H9 (cell line): ENCODE data around the gene PHLDA2. TPM values are rescaled to one million over a fixed set of nuclear protein-coding genes. Genes with fewer than 3 reads are reported as not detected.
"Not testable (repeated sequence)": the region's sequence is repeated elsewhere in the genome, so short reads cannot be mapped to it uniquely, and the experiment has no call there.

ENCODE experiments used
- DNase-seq: peaks from one replicate; pipeline ENCODE4 v3.0.0-alpha.2; 2017
- H2AFZ ChIP-seq: one replicate; pipeline ENCODE4 v1.6.1; 2013; ENCODE audit warnings: mild to moderate bottlenecking, low read length, control low read depth, moderate library complexity
- H2AK5ac ChIP-seq: 2 replicates; pipeline ENCODE4 v1.6.1; 2013; ENCODE audit warnings: low read length, control low read depth, mixed read lengths; ENCODE audit not compliant: insufficient read length
- H2BK120ac ChIP-seq: one replicate; pipeline ENCODE4 v1.6.1; 2013; ENCODE audit warnings: low read depth, mild to moderate bottlenecking, low read length, control low read depth, inconsistent platforms; ENCODE audit not compliant: poor library complexity, severe bottlenecking
- H2BK12ac ChIP-seq: 2 replicates; pipeline ENCODE4 v1.6.1; 2013; ENCODE audit warnings: low read length, control low read depth, mixed read lengths, low read depth; ENCODE audit not compliant: insufficient read length
- H2BK15ac ChIP-seq: 2 replicates; pipeline ENCODE4 v1.6.1; 2013; ENCODE audit warnings: low read depth, low read length, control low read depth
- H2BK20ac ChIP-seq: one replicate; pipeline ENCODE4 v1.6.1; 2013; ENCODE audit warnings: low read depth, mild to moderate bottlenecking, low read length, control low read depth, inconsistent platforms; ENCODE audit not compliant: poor library complexity, severe bottlenecking
- H2BK5ac ChIP-seq: 2 replicates; pipeline ENCODE4 v1.6.1; 2013; ENCODE audit warnings: low read length, control low read depth, mixed read lengths; ENCODE audit not compliant: insufficient read length
- H3K14ac ChIP-seq: 2 replicates; pipeline ENCODE4 v1.6.1; 2013; ENCODE audit warnings: low read length, control low read depth; ENCODE audit not compliant: insufficient read depth
- H3K18ac ChIP-seq: 2 replicates; pipeline ENCODE4 v1.6.1; 2013; ENCODE audit warnings: low read depth, mild to moderate bottlenecking, mixed read lengths, low read length, control low read depth; ENCODE audit not compliant: insufficient read length
- H3K23ac ChIP-seq: 2 replicates; pipeline ENCODE4 v1.6.1; 2013; ENCODE audit warnings: low read length, control low read depth, mixed read lengths, low read depth; ENCODE audit not compliant: insufficient read length
- H3K23me2 ChIP-seq: 2 replicates; pipeline ENCODE4 v1.6.1; 2013; ENCODE audit warnings: low read depth, mild to moderate bottlenecking, mixed read lengths, low read length, control low read depth; ENCODE audit not compliant: insufficient read length, poor library complexity, severe bottlenecking
- H3K27ac ChIP-seq: 2 replicates; pipeline ENCODE4 v1.5.1; 2013; ENCODE audit warnings: low read length, control low read depth, mixed read lengths, low read depth; ENCODE audit not compliant: insufficient read length
- H3K27me3 ChIP-seq: 2 replicates; pipeline ENCODE4 v1.6.1; 2013; ENCODE audit warnings: low read length, control low read depth, inconsistent platforms; ENCODE audit not compliant: insufficient read depth
- H3K4ac ChIP-seq: 2 replicates; pipeline ENCODE4 v1.6.1; 2013; ENCODE audit warnings: low read depth, mild to moderate bottlenecking, control low read depth, inconsistent platforms, low read length, moderate library complexity
- H3K4me1 ChIP-seq: 2 replicates; pipeline ENCODE4 v1.6.1; 2013; ENCODE audit warnings: low read length, control low read depth, inconsistent platforms; ENCODE audit not compliant: insufficient read depth
- H3K4me2 ChIP-seq: 2 replicates; pipeline ENCODE4 v1.6.1; 2013; ENCODE audit warnings: low read length, control low read depth, mixed read lengths; ENCODE audit not compliant: insufficient read length, insufficient read depth
- H3K56ac ChIP-seq: 2 replicates; pipeline ENCODE4 v1.6.1; 2013; ENCODE audit warnings: low read depth, mild to moderate bottlenecking, mixed read lengths, low read length, control low read depth; ENCODE audit not compliant: insufficient read length
- H3K79me1 ChIP-seq: 2 replicates; pipeline ENCODE4 v1.6.1; 2013; ENCODE audit warnings: low read depth, mild to moderate bottlenecking, moderate library complexity, low read length, control low read depth, inconsistent platforms; ENCODE audit not compliant: insufficient read depth, poor library complexity, severe bottlenecking
- H3K79me2 ChIP-seq: 2 replicates; pipeline ENCODE4 v1.6.1; 2013; ENCODE audit warnings: low read length, control low read depth, inconsistent platforms; ENCODE audit not compliant: insufficient read depth
- H3K9ac ChIP-seq: 2 replicates; pipeline ENCODE4 v1.6.1; 2013; ENCODE audit warnings: low read length, control low read depth, mixed read lengths; ENCODE audit not compliant: insufficient read length; ENCODE audit errors: extremely low read depth
- H3K9me3 ChIP-seq: one replicate; pipeline ENCODE4 v1.6.1; 2013; ENCODE audit warnings: low read depth, low read length, inconsistent platforms; ENCODE audit not compliant: control insufficient read depth
- H3T11ph ChIP-seq: one replicate; pipeline ENCODE4 v1.6.1; 2013; ENCODE audit warnings: mild to moderate bottlenecking, low read length, control low read depth, inconsistent platforms
- H4K20me1 ChIP-seq: one replicate; pipeline ENCODE4 v1.6.1; 2013; ENCODE audit not compliant: control insufficient read depth, insufficient read length, insufficient read depth
- H4K5ac ChIP-seq: 2 replicates; pipeline ENCODE4 v1.6.1; 2013; ENCODE audit warnings: low read depth, mild to moderate bottlenecking, mixed read lengths, low read length, control low read depth; ENCODE audit not compliant: insufficient read length
- H4K8ac ChIP-seq: replicated peaks from 2 replicates; pipeline ENCODE4 v1.6.1; 2013; ENCODE audit warnings: low read length, control low read depth, mixed read lengths, low read depth; ENCODE audit not compliant: insufficient read length
- H4K91ac ChIP-seq: 2 replicates; pipeline ENCODE4 v1.6.1; 2013; ENCODE audit warnings: low read depth, mild to moderate bottlenecking, moderate library complexity, mixed read lengths, low read length, control low read depth; ENCODE audit not compliant: insufficient read length
- H3K27ac Mint-ChIP-seq, 3 experiments: 2 replicates in 2 of 3; 3 replicates in 1 of 3; pipeline ENCODE4 v1.8.0; 2020 to 2021; ENCODE audit warnings: mixed read lengths in 3 of 3, mild to moderate bottlenecking in 1 of 3, moderate library complexity in 1 of 3
- H3K27me3 Mint-ChIP-seq: 2 replicates; pipeline ENCODE4 v1.8.0; 2021; ENCODE audit warnings: low read depth, mild to moderate bottlenecking, moderate library complexity, mixed read lengths
- H3K36me3 Mint-ChIP-seq, 3 experiments: 2 replicates in 2 of 3; 3 replicates in 1 of 3; pipeline ENCODE4 v1.8.0; 2020 to 2021; ENCODE audit warnings: low read depth in 3 of 3, mixed read lengths in 3 of 3; ENCODE audit not compliant: insufficient read depth in 1 of 3
- H3K4me1 Mint-ChIP-seq, 2 experiments: 2 replicates each; pipeline ENCODE4 v1.8.0; 2020; ENCODE audit warnings: mixed read lengths in 2 of 2
- H3K4me3 Mint-ChIP-seq, 2 experiments: 2 replicates in 1 of 2; 3 replicates in 1 of 2; pipeline ENCODE4 v1.8.0; 2020 to 2021; ENCODE audit warnings: mild to moderate bottlenecking in 2 of 2, mixed read lengths in 2 of 2, moderate library complexity in 1 of 2
- H3K9me3 Mint-ChIP-seq, 2 experiments: 2 replicates in 1 of 2; 3 replicates in 1 of 2; pipeline ENCODE4 v1.8.0; 2020; ENCODE audit warnings: mild to moderate bottlenecking in 2 of 2, mixed read lengths in 2 of 2, moderate library complexity in 1 of 2
- WGBS: extraction: QIAGEN DNeasy Blood & Tissue Kit; methylation state at CpG from one replicate; pipeline ENCODE4 v1.1.7; 2013; ENCODE audit warnings: missing lambda C conversion rate, low lambda C conversion rate, mixed read lengths; ENCODE audit not compliant: insufficient read length; ENCODE audit errors: extremely low coverage; 5-methylcytosine and 5-hydroxymethylcytosine counted together
- total RNA-seq: library from RNA; stranded (reverse); gene quantifications from 2 replicates; pipeline ENCODE4 v1.2.1, GENCODE V29; 2021
- TF ChIP-seq, protein P1 (sequence below): fragments of 200-600 bp; sonication (generic); conservative IDR thresholded peaks from 3 replicates; pipeline ENCODE4 v1.8.0; 2021; ENCODE audit warnings: antibody characterized with exemption, mild to moderate bottlenecking

The PHLDA2 gene
- total RNA-seq, 1 experiment from 2014 or later: 42.8 TPM

DNA sequence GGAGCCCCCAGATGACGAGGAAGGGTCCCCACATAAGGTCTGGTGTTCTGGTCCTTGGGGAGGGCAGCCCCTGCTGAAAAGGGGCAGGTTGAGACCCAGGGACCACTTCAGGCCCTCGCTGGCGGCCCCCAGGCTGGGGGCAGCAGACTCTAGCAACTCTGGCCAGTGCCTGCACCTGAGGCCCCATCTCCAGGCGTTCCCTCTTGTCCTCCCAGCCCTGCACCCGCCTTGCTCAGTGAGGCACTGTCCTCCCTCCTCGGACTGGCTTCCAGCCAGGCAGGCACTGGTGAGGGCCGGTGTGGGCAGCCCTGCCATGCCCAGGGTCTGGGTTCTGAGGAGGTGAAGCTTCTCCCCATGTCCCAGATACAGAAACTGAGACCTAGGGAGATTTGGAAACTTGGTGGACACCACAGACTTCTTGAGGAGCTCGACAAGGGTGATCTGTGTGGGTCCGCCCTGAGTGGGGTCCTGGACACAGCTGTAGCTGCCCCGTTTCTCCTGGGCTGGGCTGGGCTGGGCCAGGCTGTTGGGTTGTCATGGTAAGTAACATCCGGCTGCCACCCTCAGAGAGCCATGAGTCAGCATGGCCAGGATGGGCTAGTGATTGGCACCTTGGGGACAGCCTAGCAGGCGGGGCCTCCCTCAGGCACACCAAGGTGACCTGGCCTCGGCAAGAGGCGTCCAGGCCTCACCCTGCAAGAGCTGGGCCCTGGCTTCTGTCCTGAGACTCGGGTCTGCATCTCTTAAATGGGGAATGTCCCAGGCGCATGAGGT is 11.1 kb upstream of the PHLDA2 start:
- no peaks in the 10 kb centered on the region for H3K79me1 ChIP-seq
- no peak overlapping the region for H4K91ac ChIP-seq
- H2AFZ ChIP-seq: no peak overlapping the region
- no peak overlapping the region for H4K8ac ChIP-seq
- peaks cover 3% of the 10 kb centered on the region; the same call in 1 of the 2 replicates for H3K4me1 ChIP-seq
- Mint-ChIP-seq H3K27ac (no peak overlapping the region), H3K27me3 (peaks cover 19% of the 10 kb centered on the region), H3K36me3 (peaks cover 36 to 51% (median 47%) of the 10 kb centered on the region in 3 experiments), H3K4me1 (peaks cover 7% of the 10 kb centered on the region in 2 experiments), H3K9me3 (peaks cover 32% of the 10 kb centered on the region in 2 experiments), H3K4me3 (no peak overlapping the region)
- TF ChIP-seq, protein P1, sequence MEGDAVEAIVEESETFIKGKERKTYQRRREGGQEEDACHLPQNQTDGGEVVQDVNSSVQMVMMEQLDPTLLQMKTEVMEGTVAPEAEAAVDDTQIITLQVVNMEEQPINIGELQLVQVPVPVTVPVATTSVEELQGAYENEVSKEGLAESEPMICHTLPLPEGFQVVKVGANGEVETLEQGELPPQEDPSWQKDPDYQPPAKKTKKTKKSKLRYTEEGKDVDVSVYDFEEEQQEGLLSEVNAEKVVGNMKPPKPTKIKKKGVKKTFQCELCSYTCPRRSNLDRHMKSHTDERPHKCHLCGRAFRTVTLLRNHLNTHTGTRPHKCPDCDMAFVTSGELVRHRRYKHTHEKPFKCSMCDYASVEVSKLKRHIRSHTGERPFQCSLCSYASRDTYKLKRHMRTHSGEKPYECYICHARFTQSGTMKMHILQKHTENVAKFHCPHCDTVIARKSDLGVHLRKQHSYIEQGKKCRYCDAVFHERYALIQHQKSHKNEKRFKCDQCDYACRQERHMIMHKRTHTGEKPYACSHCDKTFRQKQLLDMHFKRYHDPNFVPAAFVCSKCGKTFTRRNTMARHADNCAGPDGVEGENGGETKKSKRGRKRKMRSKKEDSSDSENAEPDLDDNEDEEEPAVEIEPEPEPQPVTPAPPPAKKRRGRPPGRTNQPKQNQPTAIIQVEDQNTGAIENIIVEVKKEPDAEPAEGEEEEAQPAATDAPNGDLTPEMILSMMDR: no peak
- no peak overlapping the region for H2BK15ac ChIP-seq
- H3K4ac ChIP-seq: no peak overlapping the region
- no peak overlapping the region for H2BK120ac ChIP-seq
- H2BK5ac ChIP-seq: no peak overlapping the region
- no peak overlapping the region for H2BK12ac ChIP-seq
- H3K4me2 ChIP-seq: no peak overlapping the region
- H2AK5ac ChIP-seq: no peak overlapping the region
- H3K56ac ChIP-seq: no peak overlapping the region
- H3K23me2 ChIP-seq: no peaks in the 10 kb centered on the region
- no peak overlapping the region for H3K23ac ChIP-seq
- no peak overlapping the region for H3T11ph ChIP-seq
- no peaks in the 10 kb centered on the region for H4K20me1 ChIP-seq
- WGBS: no CpG with 5 or more reads among the region's 16 CpGs
- H3K79me2 ChIP-seq: no peaks in the 10 kb centered on the region
- no peak overlapping the region for H4K5ac ChIP-seq
- H3K27me3 ChIP-seq: no peaks in the 10 kb centered on the region
- H3K18ac ChIP-seq: no peak overlapping the region
- no peak overlapping the region; the same call in 1 of the 2 replicates for H3K14ac ChIP-seq
- H3K9ac ChIP-seq: no peak overlapping the region
- H3K27ac ChIP-seq: no peak overlapping the region
- peak; percentile 29 for DNase-seq
- peaks cover 22% of the 10 kb centered on the region for H3K9me3 ChIP-seq
- H2BK20ac ChIP-seq: no peak overlapping the region

DNA sequence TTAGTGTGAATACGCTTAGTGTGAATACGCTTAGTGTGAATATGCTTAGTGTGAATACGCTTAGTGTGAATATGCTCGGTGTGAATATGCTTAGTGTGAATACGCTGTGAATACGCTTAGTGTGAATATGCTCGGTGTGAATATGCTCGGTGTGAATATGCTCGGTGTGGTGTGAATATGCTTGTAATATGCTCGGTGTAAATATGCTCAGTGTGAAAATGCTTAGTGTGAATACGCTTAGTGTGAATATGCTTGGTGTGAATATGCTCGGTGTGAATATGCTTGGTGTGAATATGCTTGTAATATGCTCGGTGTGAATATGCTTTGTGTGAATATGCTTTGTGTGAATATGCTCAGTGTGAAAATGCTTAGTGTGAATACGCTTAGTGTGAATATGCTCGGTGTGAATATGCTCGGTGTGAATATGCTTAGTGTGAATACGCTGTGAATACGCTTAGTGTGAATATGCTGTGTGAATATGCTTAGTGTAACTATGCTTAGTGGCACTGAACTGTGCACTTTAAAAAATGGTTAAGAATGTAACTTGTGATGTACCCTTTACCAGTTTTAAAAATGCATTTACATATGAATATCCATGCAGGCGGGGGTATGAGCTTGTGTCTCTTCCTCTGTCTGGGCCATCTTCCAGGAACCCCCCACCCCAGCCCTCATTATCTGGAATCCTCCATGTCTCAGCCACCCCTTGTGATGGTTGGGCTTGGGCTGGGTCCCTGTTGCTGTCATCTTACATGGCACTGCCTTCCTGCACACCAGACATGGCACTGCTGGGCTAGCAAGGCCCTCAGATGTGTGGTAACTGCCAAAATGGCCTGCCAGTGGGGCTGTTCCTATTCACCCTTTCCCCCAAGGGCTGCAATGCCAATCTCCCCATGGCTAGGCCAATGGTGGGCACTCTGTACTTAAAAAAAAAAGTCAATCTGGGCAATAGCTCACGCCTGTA is 9.5 kb upstream of the PHLDA2 start:
- H2AFZ ChIP-seq, H3T11ph ChIP-seq, H3K4ac ChIP-seq, H2BK12ac ChIP-seq, H4K20me1 ChIP-seq, H3K27ac ChIP-seq, H3K18ac ChIP-seq, H3K4me1 ChIP-seq, H2BK120ac ChIP-seq, H2BK20ac ChIP-seq, H3K79me2 ChIP-seq, H3K4me2 ChIP-seq, H2BK5ac ChIP-seq, H3K23me2 ChIP-seq, H2AK5ac ChIP-seq, H3K27me3 ChIP-seq, H2BK15ac ChIP-seq, H3K9ac ChIP-seq, H3K56ac ChIP-seq, H4K5ac ChIP-seq, H3K14ac ChIP-seq, H3K4me1 Mint-ChIP-seq, H3K79me1 ChIP-seq, H4K91ac ChIP-seq, H4K8ac ChIP-seq, H3K23ac ChIP-seq: not testable (repeated sequence)
- Mint-ChIP-seq H3K27me3 (peaks cover 24% of the 10 kb centered on the region), H3K36me3 (peaks cover 28 to 36% (median 33%) of the 10 kb centered on the region in 3 experiments), H3K9me3 (peaks cover 32% of the 10 kb centered on the region in 2 experiments), H3K27ac (peak overlapping the region in 1 of 3 experiments; percentile 59; a peak in 1 of 7 replicates), H3K4me3 (peak overlapping the region in 1 of 2 experiments; percentile 43; a peak in 2 of 5 replicates)
- H3K9me3 ChIP-seq: peaks cover 22% of the 10 kb centered on the region
- no CpG with 5 or more reads among the region's 20 CpGs for WGBS
- DNase-seq: peak; percentile 29
